Measurements from ENCODE around the gene FTCD.

FTCD gene

GRCh38 chr21:46116776-46117585, 38.4 kb downstream of the FTCD start:
- no peak for TF ChIP-seq POLR2AphosphoS5 (IDR thresholded peaks at IDR 0.05; ENCODE audit: low read depth, low read length)
- TF ChIP-seq, protein P1, sequence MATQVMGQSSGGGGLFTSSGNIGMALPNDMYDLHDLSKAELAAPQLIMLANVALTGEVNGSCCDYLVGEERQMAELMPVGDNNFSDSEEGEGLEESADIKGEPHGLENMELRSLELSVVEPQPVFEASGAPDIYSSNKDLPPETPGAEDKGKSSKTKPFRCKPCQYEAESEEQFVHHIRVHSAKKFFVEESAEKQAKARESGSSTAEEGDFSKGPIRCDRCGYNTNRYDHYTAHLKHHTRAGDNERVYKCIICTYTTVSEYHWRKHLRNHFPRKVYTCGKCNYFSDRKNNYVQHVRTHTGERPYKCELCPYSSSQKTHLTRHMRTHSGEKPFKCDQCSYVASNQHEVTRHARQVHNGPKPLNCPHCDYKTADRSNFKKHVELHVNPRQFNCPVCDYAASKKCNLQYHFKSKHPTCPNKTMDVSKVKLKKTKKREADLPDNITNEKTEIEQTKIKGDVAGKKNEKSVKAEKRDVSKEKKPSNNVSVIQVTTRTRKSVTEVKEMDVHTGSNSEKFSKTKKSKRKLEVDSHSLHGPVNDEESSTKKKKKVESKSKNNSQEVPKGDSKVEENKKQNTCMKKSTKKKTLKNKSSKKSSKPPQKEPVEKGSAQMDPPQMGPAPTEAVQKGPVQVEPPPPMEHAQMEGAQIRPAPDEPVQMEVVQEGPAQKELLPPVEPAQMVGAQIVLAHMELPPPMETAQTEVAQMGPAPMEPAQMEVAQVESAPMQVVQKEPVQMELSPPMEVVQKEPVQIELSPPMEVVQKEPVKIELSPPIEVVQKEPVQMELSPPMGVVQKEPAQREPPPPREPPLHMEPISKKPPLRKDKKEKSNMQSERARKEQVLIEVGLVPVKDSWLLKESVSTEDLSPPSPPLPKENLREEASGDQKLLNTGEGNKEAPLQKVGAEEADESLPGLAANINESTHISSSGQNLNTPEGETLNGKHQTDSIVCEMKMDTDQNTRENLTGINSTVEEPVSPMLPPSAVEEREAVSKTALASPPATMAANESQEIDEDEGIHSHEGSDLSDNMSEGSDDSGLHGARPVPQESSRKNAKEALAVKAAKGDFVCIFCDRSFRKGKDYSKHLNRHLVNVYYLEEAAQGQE (IDR thresholded peaks at IDR 0.05; ENCODE audit: insufficient read depth in 1 of 2, low read depth in 2 of 2, low read length in 2 of 2): no peak

DNA sequence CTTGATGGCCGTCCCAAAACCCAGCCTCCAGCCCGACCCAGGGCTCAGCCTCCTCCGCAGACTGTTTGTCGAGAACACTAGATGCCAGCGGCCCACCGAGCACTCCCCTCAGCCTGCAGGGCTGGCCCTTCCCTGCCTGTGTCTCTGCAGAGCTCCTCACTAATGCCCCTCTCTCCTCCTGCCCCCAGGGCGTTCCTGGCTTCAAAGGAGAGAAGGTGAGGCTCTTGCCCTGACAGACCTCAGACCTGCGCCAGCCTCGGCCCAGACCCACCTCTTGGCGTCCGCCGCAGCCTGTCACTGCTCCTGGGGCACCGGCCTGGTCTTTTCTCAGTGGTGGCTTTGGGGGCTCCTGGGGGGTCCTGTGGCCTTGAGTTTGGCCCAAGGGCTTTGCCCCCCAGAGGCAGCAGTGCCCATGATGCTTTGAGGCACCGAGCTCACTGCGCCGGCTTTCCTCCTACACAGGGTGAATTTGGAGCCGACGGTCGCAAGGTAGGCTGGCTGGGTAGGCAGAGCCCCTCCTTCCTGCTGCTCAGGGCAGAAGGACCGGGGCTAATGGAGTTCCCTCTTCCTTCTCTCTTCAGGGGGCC, 39.1 kb downstream of the FTCD start:
- no peak for TF ChIP-seq TAF1 (IDR thresholded peaks at IDR 0.05; ENCODE audit: borderline replicate concordance, insufficient read depth, low read length)
- TF ChIP-seq SIN3A (IDR thresholded peaks at IDR 0.05; ENCODE audit: borderline replicate concordance, insufficient read depth, low read length): no peak
- TF ChIP-seq, protein P1 (IDR thresholded peaks at IDR 0.05; ENCODE audit: insufficient read depth in 1 of 2, low read depth in 2 of 2, low read length in 2 of 2): no peak
- TF ChIP-seq POLR2AphosphoS5 (IDR thresholded peaks at IDR 0.05; ENCODE audit: low read depth, low read length): no peak
- TF ChIP-seq FOXP2 (optimal IDR thresholded peaks at IDR 0.05; ENCODE audit: borderline replicate concordance, extremely low read depth, extremely low read length, insufficient read depth): no peak

GRCh38 chr21:46115441-46116188, 39.8 kb downstream of the FTCD start:
- TF ChIP-seq TAF1 (IDR thresholded peaks at IDR 0.05; ENCODE audit: borderline replicate concordance, insufficient read depth, low read length) (no peak), POLR2AphosphoS5 (IDR thresholded peaks at IDR 0.05; ENCODE audit: low read depth, low read length) (no peak), FOXP2 (optimal IDR thresholded peaks at IDR 0.05; ENCODE audit: borderline replicate concordance, extremely low read depth, extremely low read length, insufficient read depth) (no peak), SIN3A (IDR thresholded peaks at IDR 0.05; ENCODE audit: borderline replicate concordance, insufficient read depth, low read length) (no peak)
- TF ChIP-seq, protein P1 (IDR thresholded peaks at IDR 0.05; ENCODE audit: insufficient read depth in 1 of 2, low read depth in 2 of 2, low read length in 2 of 2): no peak

GRCh38 chr21:46114963-46115362, 40.4 kb downstream of the FTCD start:
- no peak for TF ChIP-seq FOXP2 (optimal IDR thresholded peaks at IDR 0.05; ENCODE audit: borderline replicate concordance, extremely low read depth, extremely low read length, insufficient read depth)
- TF ChIP-seq POLR2AphosphoS5 (IDR thresholded peaks at IDR 0.05; ENCODE audit: low read depth, low read length): no peak
- TF ChIP-seq TAF1 (IDR thresholded peaks at IDR 0.05; ENCODE audit: borderline replicate concordance, insufficient read depth, low read length): no peak
- TF ChIP-seq, protein P1 (IDR thresholded peaks at IDR 0.05; ENCODE audit: insufficient read depth in 1 of 2, low read depth in 2 of 2, low read length in 2 of 2): no peak
- no peak for TF ChIP-seq SIN3A (IDR thresholded peaks at IDR 0.05; ENCODE audit: borderline replicate concordance, insufficient read depth, low read length)

All from PFSK-1 (cell line).